Stimulated activated CD4-positive, alpha-beta T cell treated with anti-CD3 and anti-CD28 coated beads, TNF-alpha, amount 100 ng/mL, for 4 hours (primary cell): ENCODE data around the gene YARS1.

Experiments used
- DNase-seq, 3 experiments: peaks; one replicate each; pipeline ENCODE4 v3.0.0-alpha.2; 2020; ENCODE audit warnings: low read depth in 3 of 3

The YARS1 gene

GRCh38 chr1:32780628-32781234, 36.4 kb downstream of the YARS1 start:
- DNase-seq, result no peak

- DNase-seq, result no peak
Observed at GRCh38 chr1:32780005-32780404, 37.2 kb downstream of the YARS1 start.

GRCh38 chr1:32779242-32779641, 37.9 kb downstream of the YARS1 start:
- no peak for DNase-seq

GRCh38 chr1:32775640-32776337, 41.4 kb downstream of the YARS1 start:
- no peak for DNase-seq

- DNase-seq, result no peak
Observed at GRCh38 chr1:32774950-32775634, 42.1 kb downstream of the YARS1 start.

- no peak for DNase-seq
Observed at GRCh38 chr1:32774464-32774808, 42.7 kb downstream of the YARS1 start.

GRCh38 chr1:32773764-32774463, 43.2 kb downstream of the YARS1 start:
- no peak for DNase-seq

- DNase-seq, result peak; percentile 42 to 54 (median 44)
Observed at GRCh38 chr1:32773018-32773763, 44.0 kb downstream of the YARS1 start.

- no peak for DNase-seq
Observed at GRCh38 chr1:32772281-32773017, 44.7 kb downstream of the YARS1 start.

GRCh38 chr1:32771561-32772280, 45.4 kb downstream of the YARS1 start:
- DNase-seq, result no peak

GRCh38 chr1:32770741-32771548, 46.2 kb downstream of the YARS1 start:
- DNase-seq, result no peak

GRCh38 chr1:32770221-32770731, 46.9 kb downstream of the YARS1 start:
- no peak for DNase-seq

- no peak for DNase-seq
Observed at GRCh38 chr1:32769524-32770220, 47.5 kb downstream of the YARS1 start.

GRCh38 chr1:32768110-32768850, 48.9 kb downstream of the YARS1 start:
- DNase-seq, result no peak

GRCh38 chr1:32767641-32768040, 49.5 kb downstream of the YARS1 start:
- DNase-seq, result no peak

- DNase-seq, result no peak
Observed at GRCh38 chr1:32767156-32767555, 50.0 kb downstream of the YARS1 start.

GRCh38 chr1:32766328-32766972, 50.7 kb downstream of the YARS1 start:
- DNase-seq, result no peak
